D341Med (cell line): ENCODE data around the gene RASAL1.
"Not testable (repeated sequence)": the region's sequence is repeated elsewhere in the genome, so short reads cannot be mapped to it uniquely, and the experiment has no call there.

Experiments
- DNase-seq: peaks from one replicate; pipeline ENCODE4 v3.0.0; 2012; ENCODE audit warnings: low spot score

Gene RASAL1

DNA sequence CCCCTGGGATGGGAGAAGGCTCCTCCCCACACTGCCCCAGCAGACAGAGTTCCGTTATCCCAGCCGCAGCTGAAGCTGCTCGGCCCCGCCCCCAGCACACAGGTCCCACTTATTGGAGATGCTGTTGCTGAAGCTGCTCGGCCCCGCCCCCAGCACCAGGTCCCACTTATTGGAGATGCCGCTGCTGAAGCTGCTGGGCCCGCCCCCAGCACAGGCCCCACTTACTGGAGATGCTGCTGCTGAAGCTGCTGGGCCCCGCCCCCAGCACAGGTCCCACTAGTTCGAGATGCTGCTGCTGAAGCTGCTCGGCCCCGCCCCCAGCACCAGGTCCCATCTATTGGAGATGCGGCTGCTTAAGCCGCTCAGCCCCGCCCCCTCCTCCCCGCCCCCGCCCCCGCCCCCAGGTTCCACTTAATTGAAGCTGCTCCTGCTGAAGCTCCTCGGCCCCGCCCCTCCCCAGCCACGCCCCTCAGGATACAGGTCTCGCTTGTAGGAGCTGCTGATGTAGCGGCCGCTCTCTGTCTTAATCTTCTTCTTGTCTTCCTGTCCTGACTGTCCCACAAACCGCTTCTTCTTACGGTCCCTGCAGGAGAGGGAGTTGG lies 26.0 kb upstream of the RASAL1 start:
- peak; percentile 92 for DNase-seq

DNA sequence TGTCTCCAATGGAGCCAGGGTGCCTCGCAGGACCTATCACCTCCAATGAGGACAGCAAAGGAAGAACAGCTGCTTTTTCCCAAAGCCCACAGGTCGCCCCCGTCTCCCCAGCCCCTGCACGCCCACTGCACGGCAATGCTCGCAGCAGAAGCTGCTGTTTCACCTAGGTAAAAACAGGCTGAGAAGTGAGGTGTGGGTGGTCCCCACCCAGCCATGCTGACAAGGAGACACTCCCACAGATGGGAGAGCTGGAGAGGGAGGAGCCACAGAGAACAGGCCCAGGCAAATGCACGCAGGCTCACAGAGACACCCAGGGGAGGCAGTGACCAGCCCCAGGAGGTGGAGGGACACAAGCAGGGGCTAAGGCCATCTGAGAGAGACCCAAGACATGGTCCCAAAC lies 24.4 kb upstream of the RASAL1 start:
- no peak for DNase-seq

DNA sequence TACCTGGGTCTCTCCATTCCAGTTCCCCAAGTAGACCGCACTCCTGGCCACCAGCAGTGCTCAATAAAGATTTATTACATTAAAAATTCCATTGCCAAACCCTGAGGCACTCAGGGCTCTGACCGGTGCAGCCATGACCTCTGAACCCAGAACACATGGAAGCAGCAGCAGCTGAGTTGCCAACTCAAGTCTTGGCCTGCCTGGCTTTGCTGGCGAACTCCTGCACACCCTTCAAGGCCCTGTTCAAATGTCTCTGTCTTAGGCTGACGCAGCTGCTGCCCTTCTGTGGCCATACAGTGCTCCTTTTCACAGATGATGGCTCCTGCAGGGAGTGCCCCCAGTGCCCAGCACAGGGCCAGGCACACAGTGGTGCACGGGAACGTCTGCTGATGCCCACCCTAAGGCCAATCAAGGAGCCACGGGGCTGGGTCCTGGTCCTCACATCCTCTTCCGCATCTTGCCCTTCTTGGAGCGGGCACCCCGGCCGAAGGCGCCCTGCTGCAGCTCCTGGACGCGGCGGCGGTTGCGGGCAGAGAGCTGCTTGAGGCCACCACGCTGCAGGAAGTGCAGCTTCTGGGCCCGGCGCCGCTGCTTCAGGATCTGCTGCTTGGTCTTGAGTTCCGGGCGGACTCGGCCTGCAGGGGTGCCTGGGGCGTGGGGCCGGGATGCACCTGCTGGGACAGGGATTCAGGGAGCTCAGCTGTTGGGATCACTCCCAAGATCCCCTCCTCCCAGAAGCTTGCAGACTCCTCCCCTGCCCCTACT lies 23.1 kb upstream of the RASAL1 start:
- DNase-seq: no peak

DNA sequence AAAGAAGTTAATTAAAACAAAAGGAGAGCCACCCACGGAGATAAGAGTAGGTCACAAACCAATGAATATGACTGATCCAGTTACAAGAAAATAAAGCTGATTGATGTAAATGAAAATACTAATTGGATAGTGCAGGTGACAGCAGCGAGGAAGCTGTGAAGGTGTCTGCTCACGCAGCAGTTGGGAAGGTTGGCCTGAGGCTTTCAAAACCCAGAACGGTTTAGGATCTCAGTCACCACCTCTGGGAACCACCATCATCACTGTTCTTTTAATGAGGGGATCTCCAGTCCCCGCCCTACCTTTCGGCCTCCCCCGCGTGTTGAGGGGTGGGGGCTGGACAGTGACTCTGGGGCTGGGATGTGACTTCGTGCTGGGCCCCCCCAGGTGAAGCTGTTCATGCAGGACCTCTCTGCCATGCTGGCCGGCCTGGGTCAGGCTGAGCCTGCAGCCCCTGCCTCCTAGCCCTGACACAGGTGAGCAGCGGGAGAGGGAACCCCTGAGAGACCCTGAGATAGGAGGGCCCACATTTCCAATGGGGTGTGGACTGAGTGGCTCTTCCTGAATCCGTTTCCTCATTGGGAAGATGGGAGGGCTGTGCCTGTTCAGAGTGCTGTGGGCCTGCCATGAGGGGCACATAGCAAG lies 21.8 kb upstream of the RASAL1 start:
- DNase-seq: no peak

DNA sequence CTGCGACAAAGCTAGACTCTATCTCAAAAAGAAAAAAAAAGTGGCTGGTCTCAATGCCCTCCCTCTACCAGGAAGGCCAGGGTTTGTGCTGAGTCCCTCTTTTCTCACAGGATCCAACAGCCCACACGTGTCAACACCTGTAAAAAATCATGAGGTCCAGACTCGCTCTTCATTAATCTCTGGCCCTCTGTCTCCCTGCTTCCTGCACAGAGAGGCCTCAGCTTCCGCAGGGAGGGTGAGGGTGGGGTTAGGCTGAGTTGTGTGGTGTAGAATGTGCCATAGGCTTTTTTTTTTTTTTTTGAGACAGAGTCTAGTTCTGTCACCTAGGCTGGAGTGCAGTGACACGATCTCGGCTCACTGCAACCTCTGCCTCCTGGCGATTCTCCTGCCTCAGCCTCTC lies 20.1 kb upstream of the RASAL1 start:
- no peak for DNase-seq

DNA sequence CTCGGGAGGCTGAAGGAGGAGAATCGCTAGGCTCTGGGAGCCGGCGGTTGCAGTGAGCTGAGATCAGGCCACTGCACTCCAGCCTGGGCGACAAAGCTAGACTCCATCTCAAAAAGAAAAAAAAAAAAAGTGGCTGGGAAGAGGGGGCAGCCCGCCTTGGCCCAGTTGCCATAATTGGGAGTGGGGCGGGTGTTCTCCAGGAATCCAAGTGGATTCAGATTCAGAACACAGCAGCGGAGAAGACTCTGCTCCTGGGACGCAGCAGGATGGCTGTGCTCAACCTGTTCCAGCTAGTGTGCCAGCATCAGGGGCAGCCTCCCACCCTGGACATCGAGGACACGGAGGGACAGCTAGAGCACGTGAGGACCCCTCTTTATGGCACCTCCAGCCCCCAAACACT lies 19.5 kb upstream of the RASAL1 start:
- DNase-seq: no peak

DNA sequence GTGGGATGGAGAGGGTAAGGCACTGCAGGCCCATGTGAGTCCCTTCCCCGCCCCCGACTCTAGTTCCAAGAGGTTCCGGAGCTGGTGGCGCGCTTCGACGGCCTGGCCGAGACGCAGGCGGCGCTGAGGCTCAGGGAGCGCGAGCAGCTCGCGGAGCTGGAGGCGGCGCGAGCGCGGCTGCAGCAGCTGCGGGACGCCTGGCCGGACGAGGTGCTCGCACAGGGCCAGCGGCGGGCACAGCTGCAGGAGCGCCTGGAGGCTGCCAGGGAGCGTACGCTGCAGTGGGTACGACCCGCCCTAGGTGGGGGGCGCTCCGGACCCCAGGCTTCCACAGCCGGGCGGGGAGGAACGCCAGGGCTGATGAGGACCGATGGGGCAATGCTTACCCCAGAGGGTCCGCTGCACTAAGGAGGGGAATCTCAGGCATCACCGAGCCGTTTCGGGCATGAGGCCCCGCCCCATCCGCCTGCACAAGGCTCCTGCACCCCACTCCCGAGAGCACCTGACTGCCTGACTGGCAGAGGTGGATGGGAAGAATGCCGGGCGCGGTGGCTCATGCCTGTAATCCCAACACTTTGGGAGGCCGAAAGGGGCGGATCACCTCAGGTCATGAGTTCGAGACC lies 18.9 kb upstream of the RASAL1 start:
- no peak for DNase-seq

DNA sequence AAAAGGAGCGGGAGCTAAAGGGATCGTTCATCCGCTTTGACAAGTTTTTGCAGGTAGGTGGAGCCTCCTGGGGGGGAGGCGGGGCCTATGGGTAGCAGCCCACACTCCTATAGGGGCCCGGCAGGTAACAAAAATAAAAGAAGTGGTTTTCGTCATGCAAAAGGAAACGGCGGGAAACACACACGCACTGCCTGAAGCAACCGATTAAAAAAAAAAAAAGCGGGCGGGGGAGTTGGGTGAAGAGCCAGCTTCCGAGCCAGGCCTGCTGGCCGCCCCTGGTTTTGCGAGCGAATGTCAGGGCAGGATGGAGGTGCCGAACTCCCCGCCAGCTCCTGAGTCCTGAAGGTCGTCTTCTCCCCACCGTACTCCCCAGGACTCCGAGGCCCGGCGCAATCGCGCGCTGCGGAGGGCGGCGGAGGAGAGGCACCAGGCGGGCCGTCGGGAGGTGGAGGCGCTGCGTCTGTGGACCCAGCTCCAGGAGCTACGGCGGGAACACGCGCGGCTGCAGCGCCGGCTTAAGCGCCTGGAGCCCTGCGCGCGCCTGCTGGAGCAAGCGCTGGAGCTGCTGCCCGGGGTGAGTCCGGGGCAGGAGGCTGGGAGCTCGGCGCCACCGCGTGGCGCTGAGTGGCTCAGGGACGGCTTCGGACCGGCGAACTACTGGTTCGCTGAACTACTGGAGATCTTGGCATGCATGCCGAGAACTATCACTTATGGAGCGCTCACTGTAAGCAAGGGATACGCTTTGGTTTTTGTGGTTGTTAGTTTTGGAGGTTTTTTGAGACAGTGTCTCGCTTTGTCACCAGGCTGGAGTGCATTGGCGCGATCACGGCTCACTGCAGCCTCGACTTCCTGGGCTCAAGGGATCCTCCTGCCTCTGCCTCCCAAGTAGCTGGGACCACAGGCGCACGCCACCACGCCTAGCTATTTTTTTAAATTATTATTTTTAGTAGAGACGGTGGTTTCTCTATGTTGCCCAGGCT lies 17.6 kb upstream of the RASAL1 start:
- peak; percentile 90 for DNase-seq

DNA sequence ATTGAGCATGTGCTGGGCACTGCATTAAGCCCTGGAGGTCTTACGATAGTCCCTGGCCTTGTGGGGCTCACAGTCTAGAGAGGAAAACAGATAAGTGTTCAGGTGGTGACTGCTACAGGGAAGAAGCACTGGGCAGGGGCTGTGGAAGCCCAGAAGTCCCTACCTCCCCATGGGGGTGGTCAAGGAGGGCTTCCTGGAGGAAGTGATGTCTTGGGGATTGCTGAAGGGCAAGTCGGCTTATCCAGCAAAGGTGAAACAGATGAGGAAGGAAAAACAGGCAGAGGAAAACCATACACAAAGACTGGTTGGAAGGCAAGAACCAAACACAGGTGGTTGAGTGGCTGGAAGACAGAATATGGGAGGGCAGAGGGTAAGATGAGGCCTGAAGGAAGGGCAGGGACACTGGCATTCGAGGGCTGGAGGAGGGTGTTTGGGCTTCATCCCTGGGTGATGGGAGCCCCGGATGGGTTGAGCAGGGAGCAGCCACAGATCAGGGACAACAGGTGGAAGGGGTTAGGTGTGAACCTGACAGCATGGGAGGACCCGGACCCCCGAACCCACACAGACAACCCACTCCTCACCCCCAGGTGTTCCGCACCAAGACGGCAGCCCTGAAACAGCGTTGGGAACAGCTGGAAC lies 16.8 kb upstream of the RASAL1 start:
- DNase-seq: no peak

DNA sequence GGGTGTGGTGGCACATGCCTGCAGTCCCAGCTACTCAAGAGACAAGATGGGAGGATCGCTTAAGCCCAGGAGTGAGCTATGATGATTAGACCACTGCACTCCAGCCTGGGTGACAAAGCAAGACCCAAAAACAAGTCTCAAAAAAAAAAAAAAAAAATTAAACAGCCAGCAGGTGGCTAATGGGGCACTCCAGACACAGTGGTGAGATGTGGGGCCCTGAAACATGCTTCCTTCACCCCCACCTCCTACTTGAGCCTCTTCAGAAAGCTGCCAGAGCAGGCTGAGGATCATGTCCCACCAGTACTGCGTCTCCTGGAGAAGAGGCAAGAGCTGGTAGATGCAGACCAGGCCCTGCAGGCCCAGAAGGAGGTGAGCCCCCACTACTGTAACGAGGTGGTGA lies 16.1 kb upstream of the RASAL1 start:
- peak; percentile 11 for DNase-seq

DNA sequence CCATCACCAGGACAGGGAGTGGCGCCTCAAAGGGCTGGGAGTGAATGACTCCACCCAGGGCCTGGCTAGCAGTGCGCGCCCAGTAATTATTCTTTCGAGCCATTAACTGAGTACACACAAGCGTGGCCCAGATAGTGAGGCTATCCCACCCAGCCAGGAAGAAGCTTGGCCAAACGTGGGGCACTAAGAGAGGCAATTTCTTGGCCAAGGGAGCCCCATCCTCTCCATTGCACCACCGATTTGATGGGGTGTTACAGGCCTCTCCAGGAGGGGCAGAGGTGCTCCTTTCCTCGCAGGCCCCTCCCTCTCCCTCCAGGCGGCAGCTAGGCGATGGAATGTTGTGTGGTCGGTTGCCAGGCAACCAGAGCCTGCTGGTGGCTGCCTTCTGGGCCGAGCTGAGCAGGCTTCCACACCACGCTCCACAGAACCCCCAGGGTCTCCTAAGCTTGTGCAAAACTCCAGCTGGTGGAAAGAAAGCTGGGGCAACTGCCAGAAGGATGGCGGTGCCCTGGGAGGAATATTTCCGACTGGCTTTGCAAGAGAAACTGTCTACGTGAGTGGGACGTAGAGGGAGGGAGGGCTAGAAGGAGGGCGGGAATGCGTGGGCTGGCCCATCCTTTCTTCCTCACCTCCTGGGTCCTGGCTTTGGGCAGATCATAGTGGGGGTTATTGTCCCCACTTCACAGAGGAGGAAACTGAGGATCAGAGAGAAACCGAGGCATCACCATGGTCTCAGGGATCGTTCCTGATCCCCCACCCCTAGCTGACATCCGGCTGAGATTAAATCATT lies 14.0 kb upstream of the RASAL1 start, which contains the start of gene CFAP73:
Gene CFAP73, plus strand, starts transcription at position 364 of the 790 bp plus-strand sequence. Its CDS starts 134 bp downstream, at position 498.
- peak; percentile 74 for DNase-seq

DNA sequence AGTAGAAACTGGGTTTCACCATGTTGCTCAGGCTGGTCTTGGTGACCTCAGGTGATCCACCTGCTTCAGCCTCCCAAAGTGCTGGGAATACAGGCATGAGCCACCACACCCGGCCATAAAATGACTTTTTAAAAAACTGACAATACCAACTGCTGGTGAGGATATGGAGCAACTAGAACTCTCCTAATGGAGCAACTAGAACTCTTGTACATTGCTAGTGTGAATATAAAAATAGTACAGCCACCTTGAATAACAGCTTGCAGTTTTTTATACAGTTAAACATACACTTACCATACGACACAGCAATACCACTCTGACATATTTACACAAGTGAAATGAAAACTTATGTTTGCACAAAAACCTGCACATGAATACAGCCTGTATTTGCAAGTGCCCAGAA lies 11.4 kb upstream of the RASAL1 start:
- DNase-seq: no peak

DNA sequence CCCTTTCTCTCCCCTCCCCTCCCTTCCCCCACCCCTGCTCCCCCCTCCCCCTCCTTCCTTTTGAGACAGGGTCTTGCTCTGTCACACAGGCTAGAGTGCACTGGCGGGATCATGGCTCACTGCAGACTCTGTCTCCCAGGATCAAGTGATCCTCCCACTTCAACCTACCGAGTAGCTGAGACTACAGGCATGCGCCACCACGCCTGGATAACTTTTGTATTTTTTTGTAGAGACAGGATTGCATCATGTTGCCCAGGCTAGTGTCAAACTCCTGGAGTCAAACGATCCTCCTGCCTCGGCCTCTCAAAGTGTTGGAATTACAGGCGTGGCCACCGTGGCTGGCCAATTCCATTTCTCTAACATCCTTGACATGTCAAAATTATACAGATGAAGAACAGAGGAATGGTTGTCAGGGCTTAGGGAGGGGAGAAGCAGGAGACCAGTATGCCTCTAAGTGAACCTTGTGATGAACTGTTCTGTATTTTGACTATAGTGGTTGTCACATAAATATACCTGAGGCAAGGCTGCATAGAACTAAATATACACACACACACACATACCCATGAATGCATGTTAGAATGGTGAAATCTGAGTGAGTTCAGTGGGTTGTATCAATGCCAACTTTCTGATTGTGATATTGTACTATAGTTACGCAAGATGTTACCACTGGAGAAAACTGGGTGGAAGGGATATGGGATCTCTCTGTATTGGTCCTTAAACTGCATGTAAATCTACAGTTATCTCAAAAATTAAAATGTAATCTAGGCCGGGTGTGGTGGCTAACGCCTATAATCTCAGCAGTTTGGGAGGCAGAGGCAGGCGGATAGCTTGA lies 10.4 kb upstream of the RASAL1 start:
- DNase-seq: no peak

DNA sequence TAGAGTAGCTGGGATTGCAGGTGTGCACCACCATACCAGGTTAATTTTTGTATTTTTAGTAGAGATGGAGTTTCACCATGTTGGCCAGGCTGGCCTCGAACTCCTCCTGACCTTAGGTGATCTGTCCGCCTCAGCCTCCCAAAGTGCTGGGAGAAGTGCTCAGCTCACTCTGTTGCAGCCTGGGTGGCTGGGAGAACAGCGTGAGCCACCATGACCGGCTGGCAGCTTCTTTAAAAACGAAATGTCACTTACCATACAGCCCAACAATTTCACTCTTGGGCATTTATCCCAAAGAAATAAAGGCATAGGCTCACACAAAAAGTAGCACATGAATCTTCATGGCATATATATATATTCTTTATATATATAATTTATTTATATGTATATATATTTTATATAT lies 9.2 kb upstream of the RASAL1 start:
- no peak for DNase-seq

DNA sequence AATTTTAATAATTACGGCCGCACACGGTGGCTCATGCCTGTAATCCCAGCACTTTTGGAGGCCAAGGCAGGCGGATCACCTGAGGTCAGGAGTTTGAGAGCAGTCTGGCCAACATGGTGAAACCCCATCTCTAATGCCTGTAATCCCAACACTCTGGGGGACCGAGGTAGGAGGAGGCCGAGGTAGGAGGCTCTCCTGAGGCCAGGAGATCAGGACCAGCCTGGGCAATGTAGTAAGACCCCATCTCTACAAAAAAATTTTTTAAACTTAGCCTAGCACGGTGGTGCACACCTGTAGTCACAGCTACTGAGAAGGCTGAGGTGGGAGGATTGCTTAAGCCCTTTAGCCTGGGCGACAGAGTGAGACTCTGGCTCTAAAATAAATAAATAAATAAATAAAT lies 8.4 kb upstream of the RASAL1 start:
- no peak for DNase-seq

DNA sequence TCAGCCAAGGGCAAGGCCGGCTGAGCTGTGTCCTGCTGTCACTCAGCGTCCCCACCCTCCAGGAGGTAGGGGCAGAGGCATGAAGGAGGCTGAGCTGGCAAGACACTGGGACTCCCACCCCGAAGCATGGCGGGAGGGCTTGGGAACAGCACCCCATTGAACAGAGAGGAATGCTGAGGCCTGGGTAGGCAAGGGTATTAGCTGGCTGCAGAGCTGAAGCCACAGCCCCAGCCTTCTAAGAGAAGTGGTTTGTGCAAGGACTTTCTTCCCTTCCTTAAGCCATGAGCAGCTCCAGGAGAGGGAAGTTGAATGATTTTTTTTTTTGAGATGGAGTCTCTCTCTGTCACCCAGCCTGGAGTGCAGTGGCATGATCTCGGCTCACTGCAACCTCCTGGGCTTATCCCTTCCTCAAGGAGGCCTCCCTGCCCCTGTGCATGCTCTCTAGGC lies 7.3 kb upstream of the RASAL1 start:
- no peak for DNase-seq

DNA sequence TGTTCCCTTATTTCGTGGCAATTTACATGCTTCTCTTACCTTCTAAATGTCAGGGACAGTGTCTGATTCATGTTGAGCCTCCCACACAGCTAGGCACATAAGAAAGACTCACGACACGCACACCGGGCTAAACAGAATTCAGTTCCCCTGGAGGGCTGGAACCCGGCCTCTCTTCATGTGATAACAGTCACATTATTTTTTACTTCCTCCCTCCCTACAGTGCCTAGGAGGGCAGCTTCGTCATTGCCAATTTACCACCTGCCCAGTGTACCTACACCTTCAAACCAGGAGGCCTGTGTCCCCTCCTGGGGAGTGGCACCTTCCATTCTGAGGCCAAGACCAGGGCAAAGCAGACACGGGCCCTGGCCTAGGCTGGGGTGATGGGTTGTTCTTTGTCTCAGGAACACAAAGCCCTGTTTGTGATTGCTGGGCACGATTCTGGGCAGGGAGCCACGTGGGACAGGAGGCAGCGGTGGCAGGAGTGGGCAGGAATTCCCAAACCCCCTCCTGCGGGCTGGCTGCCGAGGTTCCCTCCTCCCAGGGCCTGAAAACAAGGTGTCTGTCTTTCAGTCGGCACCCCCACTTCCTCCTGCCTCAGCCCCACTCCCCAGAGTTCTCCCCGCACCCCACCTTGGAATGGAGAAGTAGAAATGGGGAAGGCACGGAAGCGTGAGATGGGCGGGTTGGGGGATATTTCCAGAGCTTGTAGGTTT lies 6.8 kb upstream of the RASAL1 start:
- DNase-seq: peak; percentile 14

DNA sequence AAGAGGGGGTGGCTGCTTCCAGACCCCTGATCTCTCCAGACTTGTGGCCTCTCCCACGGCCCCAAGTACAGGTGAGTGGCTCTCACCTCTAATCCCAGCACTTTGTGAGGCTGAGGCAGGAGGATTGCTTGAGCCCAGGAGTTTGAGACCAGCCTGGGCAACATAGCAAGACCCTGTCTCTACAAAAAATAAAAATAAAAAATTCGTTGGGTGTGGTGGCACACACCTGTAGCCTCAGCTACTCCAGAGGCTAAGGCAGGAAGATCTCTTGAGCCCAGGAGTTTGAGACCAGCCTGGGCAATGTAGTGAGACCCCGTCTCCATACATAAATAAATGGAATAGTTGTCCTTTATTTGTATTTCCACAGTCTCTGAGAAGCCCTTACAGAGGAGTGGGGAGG lies 6.2 kb upstream of the RASAL1 start:
- not testable (repeated sequence) for DNase-seq

DNA sequence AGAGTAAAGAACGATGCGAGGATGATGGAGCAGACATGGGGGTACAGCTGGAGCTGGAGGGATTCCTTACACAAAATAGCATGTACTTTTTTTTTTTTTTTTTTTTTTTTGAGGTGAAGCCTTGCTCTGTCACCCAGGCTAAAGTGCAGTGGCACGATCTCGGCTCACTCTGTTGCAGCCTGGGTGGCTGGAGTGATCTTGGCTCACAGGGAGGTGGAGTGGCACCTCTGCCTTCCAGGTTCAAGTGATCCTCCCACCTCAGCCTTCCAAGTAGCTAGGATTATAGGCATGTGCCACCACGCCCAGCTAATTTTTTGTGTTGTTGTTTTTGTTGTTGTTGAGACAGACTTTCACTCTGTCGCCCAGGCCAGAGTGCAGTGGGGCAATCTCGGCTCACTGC lies 5.1 kb upstream of the RASAL1 start:
- DNase-seq: no peak
